ENCODE measurements around the gene PAK2.

Gene PAK2

GRCh38 chr3:196739671-196740480, at the start of gene PAK2:
TSS of gene PAK2 (plus strand) at chr3:196739857. CDS start at chr3:196782647, 42,790 bp downstream.
- TF ChIP-seq CTCF (IDR thresholded peaks at IDR 0.05) (no peak), ZFX (IDR thresholded peaks at IDR 0.05; ENCODE audit: borderline replicate concordance) (no peak)
- H3K27ac ChIP-seq: peak within 1 kb of the TSS; percentile 97

- no peak overlapping the region for H3K27ac ChIP-seq
- TF ChIP-seq ZFX (IDR thresholded peaks at IDR 0.05; ENCODE audit: borderline replicate concordance) (no peak), CTCF (IDR thresholded peaks at IDR 0.05) (no peak)
Measured at GRCh38 chr3:196689941-196690660, 49.6 kb upstream of the PAK2 start.

- no peak overlapping the region for H3K27ac ChIP-seq
- TF ChIP-seq ZFX (IDR thresholded peaks at IDR 0.05; ENCODE audit: borderline replicate concordance): no peak
- TF ChIP-seq CTCF (IDR thresholded peaks at IDR 0.05): no peak
Measured at GRCh38 chr3:196691386-196691785, 48.3 kb upstream of the PAK2 start.

DNA sequence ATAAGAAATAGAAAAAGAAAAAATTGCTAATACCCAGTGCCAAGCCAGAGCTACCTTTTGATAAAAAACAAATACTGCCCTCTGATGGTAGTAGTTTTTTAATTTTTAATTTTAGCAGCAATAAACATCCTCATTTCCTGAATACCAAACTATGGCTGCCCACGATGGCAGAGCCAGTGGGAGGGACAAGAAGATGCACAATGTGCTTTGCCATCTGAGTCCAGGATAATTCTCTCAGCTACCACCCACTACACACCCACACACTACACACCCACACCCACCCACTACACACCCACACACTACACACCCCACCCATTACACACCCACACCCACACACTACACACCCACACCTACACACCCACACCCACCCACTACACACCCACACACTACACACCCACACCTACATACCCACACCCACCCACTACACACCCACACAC, 45.4 kb upstream of the PAK2 start:
- H3K27ac ChIP-seq: no peak overlapping the region
- TF ChIP-seq ZFX (IDR thresholded peaks at IDR 0.05; ENCODE audit: borderline replicate concordance): no peak
- no peak; the same call in 1 of the 2 replicates for TF ChIP-seq CTCF (IDR thresholded peaks at IDR 0.05)

- H3K27ac ChIP-seq: no peak overlapping the region
- TF ChIP-seq CTCF (IDR thresholded peaks at IDR 0.05) (no peak), ZFX (IDR thresholded peaks at IDR 0.05; ENCODE audit: borderline replicate concordance) (no peak)
Measured at GRCh38 chr3:196694941-196695848, 44.5 kb upstream of the PAK2 start.

- no peak overlapping the region for H3K27ac ChIP-seq
- TF ChIP-seq CTCF (IDR thresholded peaks at IDR 0.05): no peak
- TF ChIP-seq ZFX (IDR thresholded peaks at IDR 0.05; ENCODE audit: borderline replicate concordance): no peak
Measured at GRCh38 chr3:196695849-196696226, 43.8 kb upstream of the PAK2 start.
